GM12891 (cell line): ENCODE measurements around the gene DZIP1. TPM values are rescaled to one million over a fixed set of nuclear protein-coding genes. Genes with fewer than 3 reads are reported as not detected.
"Not testable (repeated sequence)": the region's sequence is repeated elsewhere in the genome, so short reads cannot be mapped to it uniquely, and the experiment has no call there.

Experiments
- DNase-seq: peaks from one replicate; pipeline ENCODE4 v3.0.0; 2011; ENCODE audit warnings: low spot score; ENCODE audit not compliant: insufficient read length
- FAIRE-seq: peaks from 2 replicates; lab custom pipeline; 2011; peaks lifted over from hg19 to GRCh38; lab: Jason Lieb, UNC
- PAX5 ChIP-seq: IDR thresholded peaks from 2 replicates; pipeline ENCODE4 v1.6.1; 2011; ENCODE audit warnings: low read length, moderate library complexity, mild to moderate bottlenecking; ENCODE audit not compliant: insufficient read depth, severe bottlenecking
- POLR2A ChIP-seq: IDR thresholded peaks from 2 replicates; pipeline ENCODE4 v1.6.1; 2011; ENCODE audit warnings: low read depth, low read length, control low read depth
- POLR2AphosphoS5 ChIP-seq: IDR thresholded peaks from 2 replicates; pipeline ENCODE4 v1.6.1; 2011; ENCODE audit warnings: low read depth, low read length, control low read depth
- POU2F2 ChIP-seq: IDR thresholded peaks from 2 replicates; pipeline ENCODE4 v1.6.1; 2011; ENCODE audit warnings: low read depth, mild to moderate bottlenecking, control low read depth, low read length, moderate library complexity
- SPI1 ChIP-seq: IDR thresholded peaks from 2 replicates; pipeline ENCODE4 v1.6.1; 2011; ENCODE audit warnings: low read depth, low read length, control low read depth
- TAF1 ChIP-seq: IDR thresholded peaks from 2 replicates; pipeline ENCODE4 v1.6.1; 2011; ENCODE audit warnings: low read depth, low read length, control low read depth
- polyA plus RNA-seq: library from polyadenylated mRNA; unstranded; fragments of >200 nt; gene quantifications from one replicate; pipeline ENCODE4 v1.2.1, GENCODE V29; 2012; ENCODE audit warnings: low read depth, missing spikeins, inconsistent platforms; ENCODE audit not compliant: missing spikeins

The DZIP1 gene
- polyA plus RNA-seq, result 1.3 TPM

- no peak for TF ChIP-seq POU2F2
- TF ChIP-seq TAF1, result no peak
- no peak for TF ChIP-seq SPI1
- TF ChIP-seq POLR2A, result no peak
- no peak for TF ChIP-seq POLR2AphosphoS5
- no peak for TF ChIP-seq PAX5
- FAIRE-seq, result no peak
Observed at GRCh38 chr13:95644601-95645052, at the start of gene DZIP1. TSS of gene DZIP1 (minus strand) at chr13:95644706. CDS start at chr13:95642029, 2,677 bp downstream.

DNA sequence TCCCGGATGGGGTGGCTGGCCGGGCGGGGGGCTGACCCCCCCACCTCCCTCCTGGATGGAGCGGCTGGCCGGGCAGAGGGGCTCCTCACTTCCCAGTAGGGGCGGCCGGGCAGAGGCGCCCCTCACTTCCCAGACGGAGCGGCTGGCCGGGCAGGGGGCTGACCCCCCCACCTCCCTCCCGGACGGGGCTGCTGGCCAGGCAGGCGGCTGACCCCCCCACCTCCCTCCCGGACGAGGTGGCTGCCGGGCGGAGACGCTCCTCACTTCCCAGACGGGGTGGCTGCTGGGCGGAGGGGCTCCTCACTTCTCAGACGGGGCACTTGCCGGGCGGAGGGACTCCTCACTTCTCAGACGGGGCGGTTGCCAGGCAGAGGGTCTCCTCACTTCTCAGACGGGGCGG is 46.5 kb upstream of the DZIP1 start:
- not testable (repeated sequence) for FAIRE-seq, DNase-seq

More at GRCh38 chr13:95644601-95645052, at the start of gene DZIP1:
- peak; percentile 43 for DNase-seq

DNA sequence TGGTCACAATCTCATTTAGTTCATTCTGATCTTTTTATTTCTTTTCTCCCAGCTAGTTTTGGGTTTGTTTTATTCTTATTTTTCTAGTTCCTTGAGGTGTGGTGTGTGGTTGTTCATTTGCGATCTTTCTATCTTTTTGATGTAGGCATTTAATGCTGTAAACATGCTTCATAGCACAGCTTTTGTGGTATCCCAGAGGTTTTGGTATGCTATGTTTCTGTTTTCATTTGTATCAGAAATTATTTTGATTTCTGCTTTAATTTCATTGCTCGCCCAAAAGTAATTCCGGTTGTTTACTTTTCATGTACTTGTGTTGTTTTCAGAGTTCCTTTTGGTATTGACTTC is 45.0 kb upstream of the DZIP1 start:
- DNase-seq (no peak), FAIRE-seq (no peak)
- no peak for TF ChIP-seq PAX5
- no peak for TF ChIP-seq SPI1
- no peak for TF ChIP-seq POU2F2
- TF ChIP-seq TAF1, result no peak
- TF ChIP-seq POLR2AphosphoS5, result no peak
- TF ChIP-seq POLR2A, result no peak

DNA sequence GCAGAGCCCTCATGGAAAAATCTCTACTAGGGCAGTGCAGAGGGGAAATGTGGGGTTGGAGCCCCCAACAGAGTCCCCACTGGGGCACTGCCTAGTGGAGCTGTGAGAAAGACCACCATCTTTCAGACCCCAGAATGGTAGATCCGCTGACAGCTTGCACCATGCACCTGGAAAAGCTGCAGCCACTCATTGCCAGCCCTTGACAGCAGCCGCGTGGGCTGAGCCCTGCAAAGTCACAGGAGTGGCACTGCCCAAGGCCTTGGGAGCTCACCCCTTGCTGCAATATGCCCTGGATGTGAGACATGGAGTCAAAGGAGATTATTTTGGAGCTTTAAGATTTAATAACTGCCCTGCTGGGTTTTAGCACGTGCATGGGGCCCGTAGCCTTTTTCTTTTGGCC is 40.5 kb upstream of the DZIP1 start:
- not testable (repeated sequence) for FAIRE-seq, DNase-seq

GRCh38 chr13:95684418-95684817 is 39.9 kb upstream of the DZIP1 start:
- DNase-seq, result no peak
- TF ChIP-seq POLR2AphosphoS5 (no peak), POLR2A (no peak), TAF1 (no peak), PAX5 (no peak), POU2F2 (no peak), SPI1 (no peak)
- peak; percentile 16 for FAIRE-seq

DNA sequence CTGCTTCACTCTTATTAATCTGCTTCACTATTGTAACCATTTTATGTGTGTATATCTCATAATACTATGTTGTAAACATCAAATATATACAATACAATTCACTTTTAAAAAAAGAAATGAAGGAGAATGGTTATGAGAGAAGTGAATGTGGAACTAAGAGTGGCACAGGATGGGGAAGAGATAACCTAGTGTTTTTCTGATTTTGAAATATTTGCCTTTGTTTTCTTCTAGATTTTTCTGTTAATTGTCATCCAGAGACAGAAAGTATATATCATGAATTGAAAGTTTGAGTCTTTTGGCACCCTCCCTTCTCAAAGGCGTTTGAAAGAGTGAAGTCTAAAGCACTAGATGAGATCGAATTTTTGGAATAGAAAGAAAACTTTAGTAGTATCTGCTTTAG is 35.2 kb upstream of the DZIP1 start:
- no peak for DNase-seq
- TF ChIP-seq POLR2AphosphoS5 (no peak), TAF1 (no peak), POLR2A (no peak), POU2F2 (no peak), PAX5 (no peak), SPI1 (no peak)
- no peak for FAIRE-seq

- TF ChIP-seq POLR2A, result no peak
- TF ChIP-seq TAF1, result no peak
- TF ChIP-seq SPI1, result no peak
- TF ChIP-seq PAX5, result no peak
- TF ChIP-seq POU2F2, result no peak
- no peak for TF ChIP-seq POLR2AphosphoS5
- FAIRE-seq (no peak), DNase-seq (no peak)
Observed at GRCh38 chr13:95678967-95679366, 34.5 kb upstream of the DZIP1 start.

DNA sequence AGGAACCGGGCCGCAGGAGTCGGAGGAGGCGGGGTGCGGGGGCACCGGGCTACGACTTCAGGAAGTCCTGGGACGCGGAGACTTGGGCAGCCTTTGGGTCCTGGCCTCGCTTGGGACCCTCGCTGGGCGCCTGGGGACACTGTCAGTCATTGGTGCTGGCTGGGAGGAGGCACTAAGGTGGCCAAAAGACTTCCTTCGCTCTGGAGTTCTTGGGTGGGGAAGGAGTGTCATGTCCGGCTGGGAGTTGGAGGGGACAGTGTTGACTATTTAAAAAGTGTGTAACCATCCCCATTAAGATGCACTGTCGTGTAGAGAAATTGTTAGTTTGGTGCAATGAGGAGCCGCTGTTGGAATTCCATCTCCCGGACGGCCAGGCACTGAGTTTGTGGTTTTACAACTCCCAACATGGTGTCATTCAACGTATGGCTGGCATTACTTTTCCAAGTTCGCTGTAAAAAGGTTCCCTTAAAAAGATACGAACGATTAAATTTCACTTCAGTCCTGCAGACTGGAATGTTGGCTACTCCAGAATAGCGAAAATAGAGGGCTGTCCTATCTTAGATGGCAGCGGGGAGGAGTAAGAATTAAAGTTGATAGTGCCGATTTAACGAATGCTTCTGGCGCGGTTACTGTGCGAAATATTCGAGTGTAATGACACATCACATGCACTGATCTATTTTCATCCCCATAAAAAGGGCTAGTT is 33.2 kb upstream of the DZIP1 start:
- FAIRE-seq, result peak; percentile 87
- DNase-seq, result no peak
- no peak for TF ChIP-seq POLR2AphosphoS5
- TF ChIP-seq POU2F2, result no peak
- no peak for TF ChIP-seq TAF1
- TF ChIP-seq POLR2A, result no peak
- TF ChIP-seq SPI1, result no peak
- TF ChIP-seq PAX5, result no peak

- TF ChIP-seq POLR2AphosphoS5 (peak; percentile 95), TAF1 (peak; percentile 84), POLR2A (peak; percentile 96), POU2F2 (no peak), PAX5 (peak; percentile 1), SPI1 (no peak)
- DNase-seq, result peak; percentile 92
- FAIRE-seq, result peak; percentile 100
Observed at GRCh38 chr13:95676762-95677563, 32.5 kb upstream of the DZIP1 start, which contains the start of gene DNAJC3. TSS of gene DNAJC3 (plus strand) at chr13:95677139. CDS start at chr13:95677256, 117 bp downstream.

DNA sequence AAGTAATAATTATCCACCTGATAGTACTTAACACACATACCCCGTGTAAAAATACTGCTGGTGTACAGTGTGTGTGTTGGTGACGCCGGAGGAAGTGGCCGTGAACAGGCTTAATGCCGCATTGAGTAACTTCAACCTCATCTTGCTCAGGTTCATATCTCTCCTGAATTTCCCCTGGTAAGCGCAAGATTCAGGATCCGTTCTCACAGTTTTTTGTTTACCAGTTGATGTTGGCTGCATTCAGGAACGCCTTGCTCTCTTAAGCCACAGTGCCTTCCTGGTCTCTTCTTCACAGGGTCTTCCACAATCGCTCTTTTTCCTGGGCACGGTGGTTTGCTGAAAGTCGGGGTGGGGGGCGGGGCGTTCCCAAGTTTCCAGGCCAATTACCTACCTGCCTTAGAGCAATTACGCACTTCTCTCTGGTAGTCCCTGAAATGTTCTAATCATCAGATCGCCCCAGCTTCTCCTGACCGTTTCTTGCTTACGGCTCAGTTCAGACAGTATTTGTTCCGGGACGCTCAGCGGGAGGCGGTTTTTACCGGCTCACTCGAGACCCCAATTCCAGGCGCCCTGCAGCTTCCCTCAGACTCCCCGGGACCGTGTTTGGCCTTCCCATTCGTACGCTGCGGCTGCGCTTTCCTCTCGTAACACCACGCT is 31.7 kb upstream of the DZIP1 start:
- FAIRE-seq (no peak), DNase-seq (no peak)
- TF ChIP-seq POU2F2 (no peak), TAF1 (no peak), SPI1 (peak; percentile 38; the same call in 1 of the 2 replicates), POLR2A (no peak; the same call in 1 of the 2 replicates), POLR2AphosphoS5 (no peak)
